Muscle of arm (tissue), 12 donors: ENCODE results near the gene RCAN2. TPM values are rescaled to one million over a fixed set of nuclear protein-coding genes. Genes with fewer than 3 reads are reported as not detected.

Source experiments
- DNase-seq: peaks from one replicate; pipeline ENCODE4 v3.0.0-alpha.2; 2013
- polyA plus RNA-seq, 12 donors: library from polyadenylated mRNA; unstranded; fragments of 120-200 nt; gene quantifications; one replicate each; pipeline ENCODE4 v1.2.1, GENCODE V29; 2013; ENCODE audit not compliant: insufficient read length in 12 of 12

RCAN2 gene
- polyA plus RNA-seq, 12 donors, result 4.6 to 8.2 (median 6.9) TPM; not detected in 1

GRCh38 chr6:46293641-46294316, 197.5 kb downstream of the RCAN2 start:
- DNase-seq, result no peak

GRCh38 chr6:46291880-46292279, 199.4 kb downstream of the RCAN2 start:
- DNase-seq, result no peak

DNA sequence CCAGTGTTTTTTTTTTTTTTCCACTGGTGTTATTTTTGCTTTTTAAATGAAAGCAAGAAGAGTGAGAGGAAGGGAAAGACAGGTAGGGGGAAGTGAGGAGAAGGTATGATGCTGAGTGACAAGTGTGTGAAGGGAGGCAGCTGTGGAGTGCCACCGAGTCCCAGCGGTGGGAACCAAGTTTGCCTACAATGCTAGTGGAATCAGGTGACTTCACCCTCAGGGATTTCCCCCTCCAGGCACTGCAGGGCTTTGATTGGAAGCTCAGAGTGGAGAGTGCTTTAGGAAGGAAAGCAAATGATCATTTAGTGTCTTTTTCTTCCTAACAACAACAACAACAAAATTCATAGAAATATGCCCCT, 200.0 kb downstream of the RCAN2 start:
- DNase-seq, result no peak

DNA sequence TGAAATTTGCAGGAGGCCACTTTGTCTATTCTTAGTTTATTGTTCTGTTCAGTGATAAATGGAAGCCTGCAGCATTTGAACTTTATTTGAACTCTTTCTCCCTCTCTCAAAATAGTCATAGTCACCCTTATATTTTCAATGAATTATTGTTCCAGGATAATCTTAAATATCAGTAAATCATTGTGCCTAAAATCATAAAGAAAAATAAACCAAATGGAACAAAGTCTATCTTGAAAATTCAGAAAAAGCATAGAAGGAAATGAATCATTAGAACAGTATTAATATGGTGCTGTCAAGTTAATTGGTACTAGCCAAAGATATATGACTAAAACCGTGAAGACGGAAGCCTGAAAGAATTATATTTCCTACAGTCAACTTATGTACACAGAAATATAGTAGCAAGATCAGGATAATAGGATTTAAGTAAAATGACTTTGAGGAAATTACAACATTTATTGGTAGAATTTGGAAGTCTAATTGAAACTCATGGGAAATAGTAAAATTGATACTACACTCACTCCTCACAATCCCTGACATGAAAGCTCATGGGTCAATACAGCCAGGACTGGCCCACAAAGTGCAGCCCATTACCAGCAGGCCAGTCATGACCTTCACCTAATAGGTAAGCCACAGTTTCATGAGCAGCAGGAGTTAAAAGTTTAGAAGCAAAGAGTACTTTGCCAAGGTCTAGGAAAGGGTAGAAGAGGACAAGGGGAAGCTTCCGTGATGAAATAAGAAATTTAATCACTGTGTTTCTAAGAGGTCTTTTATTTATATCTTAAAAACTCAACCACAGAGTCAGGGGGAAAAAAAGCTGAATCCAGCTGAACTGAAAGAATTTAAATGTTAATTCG, 200.6 kb downstream of the RCAN2 start:
- no peak for DNase-seq

GRCh38 chr6:46289898-46290297, 201.4 kb downstream of the RCAN2 start:
- DNase-seq, result no peak

- no peak for DNase-seq
Observed at GRCh38 chr6:46288835-46289234, 202.4 kb downstream of the RCAN2 start.

DNA sequence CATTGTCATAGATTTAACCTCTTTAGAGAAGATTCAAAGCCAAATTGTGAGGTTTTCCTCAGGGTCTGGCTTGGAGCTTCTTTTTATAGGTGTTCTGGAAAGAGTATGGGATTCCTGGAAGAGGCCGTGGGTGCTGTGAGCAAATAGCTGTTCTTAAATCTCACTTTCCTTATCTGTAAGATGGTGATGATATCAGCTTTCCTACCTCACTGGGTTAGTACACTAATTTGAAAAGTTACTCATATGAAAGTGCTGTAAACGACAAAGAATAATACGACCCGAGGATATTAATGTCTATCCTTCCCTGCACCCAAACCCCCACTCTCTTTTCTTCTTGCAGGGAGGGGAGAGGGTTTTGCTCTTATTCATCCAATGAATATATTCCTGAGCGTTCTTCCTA, 203.6 kb downstream of the RCAN2 start:
- no peak for DNase-seq

- DNase-seq, result no peak
Observed at GRCh38 chr6:46287043-46287442, 204.2 kb downstream of the RCAN2 start.

DNA sequence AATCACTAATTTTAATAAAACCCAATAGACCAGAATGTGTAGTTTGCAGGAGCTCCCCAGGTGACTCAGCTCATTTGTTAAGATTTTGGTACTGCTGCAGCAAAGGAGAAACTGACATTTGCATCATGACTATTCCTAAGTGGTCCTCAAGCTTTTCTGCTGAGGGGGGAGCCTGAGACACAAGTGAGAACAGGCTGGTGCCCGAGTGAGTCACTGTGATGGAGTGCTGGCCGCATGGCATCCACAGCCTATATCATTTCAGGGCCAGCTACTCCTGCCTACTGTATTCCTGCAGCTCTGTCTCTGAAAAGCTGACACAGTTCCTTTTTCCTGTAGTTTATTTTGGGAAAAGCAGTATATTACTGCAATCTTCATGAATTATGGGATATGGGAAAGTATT, 206.8 kb downstream of the RCAN2 start:
- no peak for DNase-seq

DNA sequence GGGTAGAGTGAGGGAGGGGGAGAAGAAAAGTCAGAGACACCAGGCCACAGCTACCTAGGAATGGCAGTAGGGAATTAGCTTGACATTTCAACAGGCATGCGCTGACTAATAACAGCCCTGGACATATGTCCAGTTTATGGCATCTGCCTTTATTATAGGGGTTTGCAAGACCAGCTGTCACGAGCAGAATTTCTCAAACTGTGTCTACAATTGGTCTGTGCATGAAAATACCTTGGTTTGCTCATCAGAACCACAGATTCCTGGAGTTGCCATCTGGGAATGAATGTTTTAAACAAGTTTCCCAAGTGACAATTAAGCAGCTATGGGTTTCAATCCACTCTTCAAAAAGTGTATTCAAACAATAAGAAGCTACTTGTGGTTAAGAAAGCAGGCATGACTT, 210.1 kb downstream of the RCAN2 start:
- no peak for DNase-seq

DNA sequence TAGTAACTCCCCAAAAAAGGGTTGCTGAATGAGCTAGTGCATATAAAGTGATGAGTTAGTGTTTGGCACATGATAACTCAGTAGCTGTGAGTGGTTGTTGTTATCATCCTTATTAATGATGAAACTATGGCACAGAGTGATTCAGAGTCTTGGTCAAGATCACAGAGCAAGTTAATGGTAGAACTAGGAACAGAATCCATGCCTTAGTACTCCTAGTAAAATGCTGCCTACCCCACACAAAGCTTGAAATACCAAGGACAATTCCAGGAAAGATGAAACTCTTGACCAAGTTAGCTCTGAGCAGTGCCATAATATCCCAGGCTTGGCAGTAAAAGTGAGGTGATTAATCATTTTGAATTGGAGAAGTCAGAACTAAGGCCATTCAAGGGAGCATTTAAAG, 211.4 kb downstream of the RCAN2 start:
- DNase-seq, result no peak

- DNase-seq, result no peak
Observed at GRCh38 chr6:46276576-46277142, 214.6 kb downstream of the RCAN2 start.

- DNase-seq, result no peak
Observed at GRCh38 chr6:46274502-46274901, 216.7 kb downstream of the RCAN2 start.

DNA sequence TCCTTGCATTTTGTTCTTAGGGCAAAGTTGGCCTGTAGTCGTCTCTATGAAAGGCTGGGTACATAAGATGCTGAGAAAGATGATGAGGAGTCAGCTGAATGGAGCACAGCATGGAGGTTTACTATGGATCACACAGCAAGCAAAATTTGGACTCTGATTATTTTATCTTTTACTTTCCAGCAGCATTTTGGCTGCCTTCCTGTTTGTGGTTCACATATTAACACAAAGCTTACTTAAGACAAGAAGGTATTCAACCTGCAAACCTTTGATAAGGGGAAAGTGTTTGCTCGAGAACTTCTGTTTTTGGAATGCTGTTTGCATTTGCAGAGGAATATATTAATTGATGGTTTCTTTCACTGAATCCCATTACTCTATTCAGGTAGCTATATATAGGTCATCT, 217.3 kb downstream of the RCAN2 start:
- DNase-seq, result no peak

- no peak for DNase-seq
Observed at GRCh38 chr6:46271728-46272127, 219.5 kb downstream of the RCAN2 start.

DNA sequence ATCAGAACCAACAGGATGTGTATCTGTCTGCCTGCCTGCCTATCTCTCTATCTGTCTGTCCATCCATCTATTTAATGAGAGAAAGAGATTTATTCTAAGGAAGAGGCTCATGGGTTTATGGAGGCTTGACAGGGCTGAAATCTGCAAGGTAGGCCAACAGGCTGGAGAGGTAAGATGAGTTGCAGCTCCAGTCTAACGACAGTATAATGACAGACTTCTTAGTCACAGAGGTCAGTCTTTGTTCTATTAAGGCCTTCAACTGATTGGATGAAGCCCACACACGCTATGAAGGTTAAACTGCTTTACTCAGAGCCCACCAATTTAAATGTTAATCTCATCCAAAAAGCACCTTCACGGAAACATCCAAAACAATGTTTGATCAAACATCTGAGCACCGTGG, 220.1 kb downstream of the RCAN2 start:
- no peak for DNase-seq

DNA sequence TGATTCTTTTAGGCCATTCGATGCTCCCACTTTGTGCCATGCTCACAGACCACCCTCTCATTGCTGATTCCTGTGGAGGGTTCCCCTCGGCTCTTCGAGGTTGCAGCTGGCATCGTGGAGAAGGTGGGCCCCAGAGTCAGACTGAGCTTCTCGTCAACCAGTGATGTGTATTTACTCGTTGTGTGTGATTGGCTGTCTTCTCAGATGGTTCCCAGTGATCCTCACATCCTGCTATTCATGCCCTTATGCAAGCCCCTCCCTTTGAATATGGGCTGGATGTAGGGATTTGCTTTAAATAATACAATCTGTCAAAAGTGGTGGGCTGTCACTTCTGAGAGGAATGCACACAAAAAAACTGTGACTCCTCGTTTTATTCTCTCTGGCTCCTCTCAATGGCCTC, 220.9 kb downstream of the RCAN2 start:
- DNase-seq, result no peak

GRCh38 chr6:46269447-46270229, 221.6 kb downstream of the RCAN2 start:
- DNase-seq, result peak; percentile 43

DNA sequence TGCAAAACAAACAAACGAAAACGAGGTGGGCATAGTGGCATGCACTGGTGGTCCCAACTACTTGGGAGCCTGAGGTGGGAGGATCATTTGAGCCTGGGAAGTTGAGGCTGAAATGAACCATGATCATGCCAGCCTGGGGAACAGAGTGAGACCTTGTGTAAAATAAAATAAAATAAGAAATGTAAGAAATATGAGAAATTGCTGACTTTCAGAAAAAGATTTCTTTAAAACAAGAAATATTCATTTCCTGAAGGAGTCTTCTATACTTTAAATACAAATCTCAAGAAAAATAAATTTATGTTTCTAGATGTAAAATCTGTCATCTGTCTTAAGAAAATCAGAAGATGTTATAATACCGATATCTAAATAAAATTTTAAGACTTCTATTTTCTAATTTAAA, 223.7 kb downstream of the RCAN2 start:
- DNase-seq, result no peak

- DNase-seq, result no peak
Observed at GRCh38 chr6:46265373-46265772, 225.9 kb downstream of the RCAN2 start.

GRCh38 chr6:46263707-46264086, 227.6 kb downstream of the RCAN2 start:
- no peak for DNase-seq

DNA sequence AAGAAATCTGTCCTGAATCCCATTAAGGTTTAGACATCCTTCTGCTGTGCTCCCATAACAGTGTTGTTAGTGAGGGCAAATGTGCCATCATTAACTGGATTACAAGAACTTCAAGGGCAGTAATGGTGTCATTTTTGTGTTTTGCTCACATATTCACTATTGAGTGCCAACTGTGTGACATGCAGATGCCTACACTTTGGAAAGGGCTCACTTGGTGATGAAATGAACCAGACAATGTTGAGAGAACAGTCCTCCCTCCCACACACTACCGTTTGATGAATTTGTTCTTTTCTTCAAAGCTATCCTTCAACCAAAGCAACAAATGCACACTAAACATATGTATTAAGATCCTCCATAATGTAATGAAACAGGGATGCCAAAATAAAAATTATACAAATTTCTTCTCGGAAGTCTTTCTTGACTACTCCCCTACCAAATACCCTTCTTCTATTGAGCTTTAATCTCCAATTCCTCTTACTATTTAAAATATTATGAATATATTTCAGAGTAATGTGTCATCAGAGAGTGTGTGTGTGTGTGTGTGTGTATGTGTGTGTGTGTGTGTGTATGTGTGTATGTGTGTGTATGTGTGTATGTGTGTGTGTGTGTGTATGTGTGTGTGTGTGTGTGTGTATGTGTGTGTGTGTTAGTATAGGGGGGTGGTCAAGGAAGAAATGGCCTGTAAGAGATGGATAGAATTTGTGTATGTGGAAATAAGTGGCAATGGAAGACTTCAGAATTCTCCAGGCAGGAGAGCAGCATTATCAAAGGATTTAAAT, 228.1 kb downstream of the RCAN2 start:
- DNase-seq, result no peak
